Measurements from ENCODE around the gene IGF2R.

DNA sequence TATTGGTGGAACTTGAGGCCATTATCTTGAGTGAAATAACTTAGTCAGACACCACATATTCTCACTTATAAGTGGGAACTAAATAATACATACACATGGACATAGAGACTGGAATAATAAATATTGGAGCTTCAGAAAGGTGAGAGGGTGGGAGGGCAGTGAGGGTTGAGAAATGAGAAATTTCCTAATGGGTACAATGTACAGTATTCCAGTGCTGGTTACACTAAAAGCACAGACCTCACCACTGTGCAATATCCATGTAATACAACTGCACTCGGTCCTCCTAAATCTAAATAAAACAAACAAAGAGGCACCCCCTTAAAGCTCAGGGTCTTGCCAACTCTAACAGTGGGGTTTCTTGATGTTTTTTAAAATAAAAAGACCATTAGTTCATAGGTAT, 53.2 kb downstream of the IGF2R start:
- TF ChIP-seq, protein P1, sequence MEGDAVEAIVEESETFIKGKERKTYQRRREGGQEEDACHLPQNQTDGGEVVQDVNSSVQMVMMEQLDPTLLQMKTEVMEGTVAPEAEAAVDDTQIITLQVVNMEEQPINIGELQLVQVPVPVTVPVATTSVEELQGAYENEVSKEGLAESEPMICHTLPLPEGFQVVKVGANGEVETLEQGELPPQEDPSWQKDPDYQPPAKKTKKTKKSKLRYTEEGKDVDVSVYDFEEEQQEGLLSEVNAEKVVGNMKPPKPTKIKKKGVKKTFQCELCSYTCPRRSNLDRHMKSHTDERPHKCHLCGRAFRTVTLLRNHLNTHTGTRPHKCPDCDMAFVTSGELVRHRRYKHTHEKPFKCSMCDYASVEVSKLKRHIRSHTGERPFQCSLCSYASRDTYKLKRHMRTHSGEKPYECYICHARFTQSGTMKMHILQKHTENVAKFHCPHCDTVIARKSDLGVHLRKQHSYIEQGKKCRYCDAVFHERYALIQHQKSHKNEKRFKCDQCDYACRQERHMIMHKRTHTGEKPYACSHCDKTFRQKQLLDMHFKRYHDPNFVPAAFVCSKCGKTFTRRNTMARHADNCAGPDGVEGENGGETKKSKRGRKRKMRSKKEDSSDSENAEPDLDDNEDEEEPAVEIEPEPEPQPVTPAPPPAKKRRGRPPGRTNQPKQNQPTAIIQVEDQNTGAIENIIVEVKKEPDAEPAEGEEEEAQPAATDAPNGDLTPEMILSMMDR (IDR thresholded peaks at IDR 0.05) = no peak
- TF ChIP-seq POLR2A (IDR thresholded peaks at IDR 0.05) = no peak

All from breast epithelium (tissue), 3 donors.